ENCODE measurements around the gene RAD54L2. TPM values are rescaled to one million over a fixed set of nuclear protein-coding genes. Genes with fewer than 3 reads are reported as not detected.

RAD54L2 gene
- total RNA-seq, result 23.6 and 29.2 TPM in 2 replicates

GRCh38 chr3:51538459-51539290 is at the start of gene RAD54L2:
RAD54L2 (plus strand) TSS chr3:51538719; CDS start chr3:51590421, 51,702 bp downstream.

Other genes starting within 250 kb of the RAD54L2 start
- 39.9 and 44.8 TPM in 2 replicates for gene MANF, start 153.4 kb upstream of the RAD54L2 start, total RNA-seq
- 52.9 and 59.2 TPM in 2 replicates for gene RBM15B, start 147.4 kb upstream of the RAD54L2 start, total RNA-seq
- gene DCAF1, start 38.7 kb upstream of the RAD54L2 start, total RNA-seq, result 14.5 and 16.9 TPM in 2 replicates
- gene TEX264, start 132.5 kb downstream of the RAD54L2 start, total RNA-seq, result 43.0 and 54.3 TPM in 2 replicates
- gene GRM2, start 168.3 kb downstream of the RAD54L2 start, total RNA-seq, result under 0.01 TPM in 2 replicates
- gene IQCF6, start 240.5 kb downstream of the RAD54L2 start, total RNA-seq, result not detected in 2 replicates

All from hair follicle dermal papilla cell (primary cell).